IPS-18c (cell line): ENCODE measurements around the gene C14orf180.

Source experiments
- H3K4me3 ChIP-seq: 2 replicates; pipeline ENCODE4 v1.7.0; 2013; ENCODE audit warnings: low read depth, mild to moderate bottlenecking, low read length, moderate library complexity; ENCODE audit not compliant: insufficient read depth
- H3K9me3 ChIP-seq: one replicate; pipeline ENCODE4 v1.6.1; 2013; ENCODE audit warnings: mild to moderate bottlenecking, low read length, moderate library complexity; ENCODE audit not compliant: control insufficient read depth, insufficient read depth

C14orf180 gene

DNA sequence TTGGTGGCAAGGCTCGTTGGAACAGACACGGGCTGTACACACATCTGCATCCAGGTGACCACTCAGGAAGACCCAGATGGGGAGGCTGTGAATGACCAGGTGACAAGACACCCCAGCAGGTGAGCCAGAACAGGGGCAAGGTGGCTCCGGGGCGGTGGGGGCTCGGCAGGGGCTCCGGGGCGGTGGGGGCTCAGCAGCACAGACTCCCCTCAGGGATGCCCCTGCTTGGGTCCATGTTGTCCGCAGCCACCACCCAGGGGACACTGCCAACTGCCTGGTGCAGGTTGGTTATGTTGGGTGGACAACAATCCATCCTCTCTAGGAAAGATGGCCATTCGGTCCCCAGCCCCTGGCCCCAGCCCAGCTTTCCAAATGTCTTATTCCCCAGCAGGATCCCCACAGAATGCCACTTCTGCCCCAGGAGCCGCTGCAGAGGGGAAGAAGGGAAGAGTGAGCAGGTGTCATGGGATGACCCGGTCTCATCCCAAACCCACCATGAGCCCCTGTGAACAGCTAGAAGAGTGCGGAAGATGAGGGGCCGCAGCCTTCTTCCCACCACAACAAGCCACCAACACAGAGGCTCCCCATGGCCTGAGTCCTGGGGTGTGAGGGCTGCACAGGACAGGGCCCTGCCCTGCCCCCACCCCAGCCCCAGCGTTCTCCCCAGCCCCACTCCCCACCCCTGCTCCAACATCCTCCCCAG, 31.4 kb upstream of the C14orf180 start:
- Histone ChIP-seq H3K9me3 (no peaks in the 10 kb centered on the region), H3K4me3 (no peak overlapping the region)

DNA sequence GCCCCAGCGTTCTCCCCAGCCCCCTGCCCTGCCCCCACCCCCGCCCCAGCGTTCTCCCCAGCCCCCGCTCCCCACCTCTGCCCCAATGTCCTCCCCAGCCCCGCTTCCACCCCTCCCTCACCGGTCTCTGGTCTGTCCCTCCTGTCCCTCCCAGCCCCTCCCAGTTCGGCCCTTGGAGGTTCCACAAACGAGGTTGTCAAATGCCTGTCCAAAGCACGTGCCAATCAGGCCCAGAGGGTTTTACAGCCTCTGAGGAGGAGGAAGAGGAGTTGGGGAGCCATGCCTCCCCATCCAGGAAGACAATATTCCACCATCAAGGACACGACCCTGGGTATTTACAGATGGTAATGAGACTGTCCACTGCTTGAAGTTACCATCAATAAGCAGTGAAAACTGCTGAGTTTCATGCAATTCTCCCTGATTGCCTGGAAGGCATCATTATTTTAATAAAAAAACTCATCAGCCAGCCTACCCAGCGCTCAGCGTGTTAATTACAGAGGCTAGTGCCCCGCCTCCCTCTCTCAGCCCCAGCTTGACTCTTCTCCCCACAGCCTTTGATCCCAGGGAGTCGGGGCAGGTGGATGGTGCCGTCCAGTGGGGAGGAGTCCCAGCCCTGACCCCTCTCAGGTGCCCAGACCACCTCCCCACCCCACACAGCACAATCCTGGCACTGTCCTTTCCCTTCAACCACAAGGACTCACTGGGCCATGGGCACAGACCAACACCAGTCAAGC, 30.6 kb upstream of the C14orf180 start:
- Histone ChIP-seq H3K4me3 (no peak overlapping the region), H3K9me3 (no peaks in the 10 kb centered on the region)

DNA sequence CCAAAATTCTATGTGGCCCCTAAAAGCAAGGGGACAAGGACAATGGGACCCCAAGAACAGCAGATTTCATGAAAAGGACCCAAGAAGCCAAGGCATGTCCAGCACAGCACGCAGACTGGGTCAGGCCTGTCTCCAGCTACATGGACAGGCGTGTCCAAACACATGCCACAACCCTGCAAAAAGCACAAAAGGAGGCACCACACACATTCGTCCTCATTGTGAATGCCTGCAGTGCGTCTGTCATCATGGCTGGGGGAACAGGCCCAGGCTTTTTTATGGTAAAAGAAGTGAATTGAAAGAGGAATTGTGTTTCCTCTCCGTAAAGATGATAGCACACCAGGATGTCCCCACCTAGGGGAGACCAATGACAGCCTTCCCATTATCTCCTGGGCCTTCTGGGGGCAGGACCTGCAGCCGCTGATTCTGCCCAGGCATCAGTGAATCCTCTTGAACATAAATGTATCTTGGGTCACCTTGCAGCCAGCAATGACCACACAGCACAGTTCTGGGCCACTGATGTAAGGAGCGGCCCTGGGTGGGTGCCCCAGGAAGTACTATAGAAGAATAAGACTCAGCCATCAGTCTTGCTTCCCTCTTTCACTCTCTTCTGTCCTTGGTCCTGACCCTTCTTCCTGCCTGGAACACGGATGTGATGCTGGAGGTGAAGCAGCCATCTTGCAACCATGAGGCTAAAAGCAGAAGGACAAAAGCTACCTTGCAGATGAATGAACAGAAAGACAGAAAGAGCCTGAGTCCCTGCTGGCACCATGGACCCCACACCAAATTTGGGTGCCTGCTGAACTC, 29.8 kb upstream of the C14orf180 start:
- H3K9me3 ChIP-seq, result no peaks in the 10 kb centered on the region
- no peak overlapping the region for H3K4me3 ChIP-seq

DNA sequence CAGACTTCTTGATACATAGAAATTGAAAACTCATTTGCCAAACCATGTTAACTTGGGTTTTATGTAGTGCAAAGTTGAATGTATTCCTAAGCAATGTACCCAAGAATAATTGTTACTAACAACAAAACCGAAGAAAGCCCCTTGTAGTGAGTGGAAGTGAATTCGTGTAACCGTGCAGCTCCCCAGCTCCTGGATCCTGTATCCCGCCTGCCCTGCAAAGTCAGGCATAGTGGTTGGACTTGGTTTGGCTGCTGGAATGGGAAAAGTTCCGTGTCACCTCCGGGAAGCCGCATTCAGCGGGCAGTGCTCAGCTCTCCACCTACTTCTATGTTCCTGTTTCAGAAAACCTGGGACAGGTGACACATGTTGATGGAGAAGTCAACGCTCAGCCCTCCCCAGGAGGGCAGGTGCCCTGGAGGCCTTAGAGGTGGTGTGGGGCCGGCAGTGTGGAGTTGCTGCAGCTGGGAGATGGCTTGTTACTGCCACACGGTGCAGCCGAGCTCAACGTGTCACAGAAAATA, 29.2 kb upstream of the C14orf180 start:
- H3K9me3 ChIP-seq, result no peaks in the 10 kb centered on the region
- no peak overlapping the region for H3K4me3 ChIP-seq

DNA sequence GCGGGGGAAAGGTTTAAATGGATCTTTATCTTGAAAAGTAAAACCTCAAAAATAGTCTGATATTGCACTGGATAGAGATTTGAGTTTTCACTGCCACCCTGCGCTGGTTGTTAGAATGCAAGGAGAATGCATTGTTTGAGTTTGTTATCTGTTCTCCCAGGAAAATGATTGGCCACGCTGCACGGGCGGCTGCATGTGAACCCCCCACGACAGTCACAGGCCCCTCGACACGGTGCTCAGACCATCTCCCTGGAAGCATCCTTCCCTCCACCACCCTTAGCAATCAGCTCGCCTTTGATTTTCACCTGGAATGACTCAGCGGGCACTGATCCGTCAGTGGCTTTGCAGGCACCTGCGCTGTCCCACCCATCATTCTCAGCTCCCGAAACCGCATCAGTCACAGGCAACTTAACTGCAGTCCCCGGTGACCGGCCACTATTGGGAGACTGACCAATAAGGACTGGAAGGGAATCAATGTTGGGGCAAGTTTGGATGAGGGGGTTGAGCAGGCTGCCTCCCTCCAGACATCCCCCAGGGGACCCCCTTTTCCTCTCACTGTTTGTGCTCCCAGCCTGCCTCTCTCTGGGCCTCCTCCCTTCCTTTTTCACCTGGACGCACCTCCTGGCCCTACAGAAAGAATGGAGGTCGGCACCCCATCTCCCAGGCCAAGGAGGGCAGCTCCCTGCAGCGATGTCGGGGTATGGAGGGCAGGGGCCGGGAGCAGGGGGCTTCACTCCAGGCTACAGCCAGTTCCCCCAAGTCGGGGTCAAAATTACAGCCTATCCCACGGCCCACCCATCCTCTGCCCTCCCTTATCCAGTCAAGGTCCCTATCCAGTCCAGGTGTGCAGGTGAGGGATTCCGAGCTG, 28.5 kb upstream of the C14orf180 start:
- Histone ChIP-seq H3K9me3 (no peaks in the 10 kb centered on the region), H3K4me3 (no peak overlapping the region)

DNA sequence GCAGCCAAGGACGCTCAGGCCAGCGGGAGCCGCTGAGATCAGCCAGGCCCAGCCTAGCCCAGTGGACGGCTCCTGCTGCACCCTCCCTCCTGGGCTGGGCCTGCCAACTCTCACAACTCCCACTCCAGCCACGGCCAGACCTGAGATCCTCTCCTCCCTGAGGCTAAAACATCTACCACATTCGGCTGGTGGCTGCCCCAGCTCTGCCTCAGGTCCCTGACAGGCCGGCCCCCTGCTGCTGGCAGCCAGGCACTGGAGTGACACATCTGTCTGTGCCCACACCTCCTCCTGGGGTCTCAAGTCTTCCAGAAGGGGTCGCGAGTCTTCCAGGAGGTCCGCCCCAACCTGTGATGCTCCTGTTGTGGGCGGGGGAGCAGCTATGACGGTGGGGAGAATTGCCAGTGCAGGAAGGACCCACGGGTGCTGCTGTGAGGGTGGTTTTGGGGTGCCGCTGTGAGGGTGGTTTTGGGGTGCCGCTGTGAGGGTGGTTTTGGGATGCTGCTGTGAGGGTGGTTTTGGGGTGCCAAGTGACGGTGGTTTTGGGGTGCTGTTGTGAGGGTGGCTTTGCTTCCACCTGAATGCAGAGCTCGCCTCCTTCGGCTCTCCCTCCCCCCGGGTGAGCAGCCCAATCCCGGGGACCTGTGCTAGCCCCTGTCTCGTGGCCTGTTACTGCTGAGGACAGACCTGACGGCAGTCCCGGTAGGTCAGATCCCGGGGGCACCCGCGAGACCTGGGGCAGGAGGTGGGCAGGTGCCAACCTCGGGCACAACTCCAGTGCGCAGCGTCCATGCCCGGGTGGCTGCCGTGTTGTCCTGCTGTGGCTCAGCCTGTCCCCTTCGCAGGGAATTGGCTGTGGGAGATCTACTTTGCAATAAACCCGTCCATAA, 27.5 kb upstream of the C14orf180 start:
- no peak overlapping the region for H3K4me3 ChIP-seq
- no peaks in the 10 kb centered on the region for H3K9me3 ChIP-seq

DNA sequence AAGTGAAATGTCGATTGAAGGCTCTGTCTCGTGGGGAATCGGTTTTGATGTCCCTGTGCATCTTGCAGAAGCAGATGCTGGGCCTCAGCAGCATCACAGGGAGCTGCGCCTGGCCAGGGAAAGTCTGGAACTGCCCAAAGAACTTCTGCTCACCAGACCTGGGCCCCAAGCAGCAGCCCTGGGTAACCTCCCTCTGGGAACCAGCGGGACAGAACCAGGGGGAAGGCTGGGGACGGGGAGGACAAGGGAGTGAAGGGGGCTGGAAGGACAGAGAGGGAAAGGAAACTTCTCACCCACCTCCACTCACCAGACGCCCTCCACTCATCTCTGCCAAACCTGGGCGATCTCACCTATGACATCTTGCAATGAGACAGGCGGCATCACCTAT, 26.8 kb upstream of the C14orf180 start:
- no peaks in the 10 kb centered on the region for H3K9me3 ChIP-seq
- no peak overlapping the region for H3K4me3 ChIP-seq

DNA sequence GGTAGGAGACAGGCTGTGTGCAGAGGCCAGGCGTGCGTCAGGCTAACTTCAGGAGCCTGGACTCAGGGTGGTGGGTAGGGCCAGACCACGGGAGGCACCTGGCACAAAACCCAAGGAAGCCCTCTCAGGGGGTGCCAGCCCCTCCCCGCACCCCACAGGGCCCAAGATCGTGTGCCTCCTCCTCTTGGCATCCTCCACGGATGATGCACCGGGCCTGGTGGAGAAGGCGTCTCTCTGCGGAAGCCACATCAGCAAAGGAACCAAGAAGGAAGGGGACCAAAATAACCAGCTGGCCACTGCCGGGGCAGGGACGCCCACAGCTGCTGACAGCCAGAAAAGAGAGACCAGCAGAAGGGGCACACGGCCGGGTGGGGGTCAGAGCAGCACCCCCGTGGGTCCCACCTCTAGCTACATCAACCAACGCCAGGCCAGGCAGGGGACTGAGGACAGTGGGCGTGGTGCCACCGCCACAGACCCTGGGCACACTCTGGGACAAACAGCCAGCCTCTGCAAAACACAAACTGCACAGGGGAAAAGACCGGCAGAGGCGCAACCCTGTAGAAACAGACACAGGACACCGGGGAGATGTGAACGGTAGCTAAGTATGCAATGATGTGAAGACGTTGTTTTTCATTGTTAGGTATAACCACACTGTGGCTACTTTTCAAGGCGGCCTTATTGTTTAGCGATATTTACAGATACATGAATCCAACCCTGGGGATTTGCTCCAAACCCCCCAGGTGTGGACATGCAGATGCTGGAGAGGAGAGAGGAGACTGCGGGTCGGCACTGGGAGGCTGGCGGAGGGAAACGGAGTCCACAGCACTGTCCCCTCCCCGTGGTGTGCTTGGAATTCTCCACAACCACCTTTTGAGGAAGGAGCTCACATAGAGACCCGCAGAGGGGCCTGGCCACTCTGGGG, 26.1 kb upstream of the C14orf180 start:
- H3K4me3 ChIP-seq, result no peak overlapping the region

DNA sequence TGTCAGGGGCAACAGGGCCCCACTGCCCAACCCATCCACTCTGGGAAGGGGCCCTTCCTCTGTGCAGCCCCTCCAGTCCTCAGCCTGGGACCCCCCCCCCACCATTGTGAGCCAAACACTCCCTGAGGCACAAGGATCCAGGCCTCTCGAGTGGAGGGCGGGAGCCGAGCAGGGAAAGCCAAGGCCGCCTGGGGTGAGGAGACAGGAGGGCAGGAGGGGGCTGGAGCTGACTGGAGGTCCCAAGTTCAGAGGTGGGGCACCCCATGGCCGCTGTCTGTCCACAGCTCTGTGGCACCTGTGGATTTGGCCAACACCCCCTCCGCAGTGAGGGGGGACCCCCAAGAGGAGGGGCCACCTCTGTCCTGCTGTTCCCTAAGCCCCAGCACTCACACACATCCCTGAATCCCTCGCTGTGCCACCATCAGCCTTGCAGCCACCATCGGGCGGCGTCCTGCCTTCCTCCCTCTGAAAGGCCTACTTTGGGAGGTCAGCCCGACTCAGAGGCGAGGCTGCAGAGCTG, 25.4 kb upstream of the C14orf180 start:
- H3K9me3 ChIP-seq, result no peaks in the 10 kb centered on the region
- no peak overlapping the region for H3K4me3 ChIP-seq

More for the DNA sequence above, 26.1 kb upstream of the C14orf180 start:
- H3K9me3 ChIP-seq, result no peaks in the 10 kb centered on the region

DNA sequence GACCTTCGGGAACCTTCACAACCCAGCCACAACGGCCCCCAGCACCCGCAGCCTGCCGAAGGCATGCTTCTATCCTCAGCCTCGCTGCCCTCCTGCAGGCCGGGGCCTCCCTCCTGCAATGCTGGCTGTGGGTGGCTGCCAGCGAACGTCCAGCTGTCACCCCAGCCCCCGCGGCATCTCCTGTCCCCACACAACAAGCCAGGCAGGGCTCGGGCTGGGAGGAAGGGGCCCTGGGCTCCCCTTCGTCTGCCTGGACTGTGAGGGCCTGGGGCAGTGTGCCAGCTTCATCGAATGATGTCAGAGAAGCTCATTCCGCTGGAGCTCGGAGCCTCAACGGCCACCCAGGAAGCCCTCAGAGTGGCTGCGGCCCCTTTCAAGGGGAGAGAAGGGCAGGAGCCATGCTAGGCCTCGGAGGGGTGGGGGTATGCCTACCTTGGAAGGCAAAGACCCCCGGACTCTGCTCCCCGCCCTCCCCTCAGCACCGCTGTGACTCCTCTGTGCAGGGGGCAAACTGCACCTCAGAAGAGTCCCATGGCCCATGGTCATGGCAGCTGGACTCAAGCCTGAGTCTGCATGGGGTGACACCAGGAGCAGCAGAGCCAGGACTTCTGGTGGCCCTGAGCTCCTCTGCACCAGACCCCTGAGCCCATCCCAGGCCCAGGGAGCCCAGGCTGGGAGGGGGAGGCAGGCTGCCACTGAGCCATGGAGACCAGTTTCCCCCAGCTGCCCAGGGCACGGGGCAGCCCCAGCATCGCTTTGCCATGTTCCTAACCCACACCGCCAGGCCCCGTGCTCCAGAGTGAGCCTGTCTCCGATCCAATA, 24.7 kb upstream of the C14orf180 start:
- no peaks in the 10 kb centered on the region for H3K9me3 ChIP-seq
- no peak overlapping the region for H3K4me3 ChIP-seq

DNA sequence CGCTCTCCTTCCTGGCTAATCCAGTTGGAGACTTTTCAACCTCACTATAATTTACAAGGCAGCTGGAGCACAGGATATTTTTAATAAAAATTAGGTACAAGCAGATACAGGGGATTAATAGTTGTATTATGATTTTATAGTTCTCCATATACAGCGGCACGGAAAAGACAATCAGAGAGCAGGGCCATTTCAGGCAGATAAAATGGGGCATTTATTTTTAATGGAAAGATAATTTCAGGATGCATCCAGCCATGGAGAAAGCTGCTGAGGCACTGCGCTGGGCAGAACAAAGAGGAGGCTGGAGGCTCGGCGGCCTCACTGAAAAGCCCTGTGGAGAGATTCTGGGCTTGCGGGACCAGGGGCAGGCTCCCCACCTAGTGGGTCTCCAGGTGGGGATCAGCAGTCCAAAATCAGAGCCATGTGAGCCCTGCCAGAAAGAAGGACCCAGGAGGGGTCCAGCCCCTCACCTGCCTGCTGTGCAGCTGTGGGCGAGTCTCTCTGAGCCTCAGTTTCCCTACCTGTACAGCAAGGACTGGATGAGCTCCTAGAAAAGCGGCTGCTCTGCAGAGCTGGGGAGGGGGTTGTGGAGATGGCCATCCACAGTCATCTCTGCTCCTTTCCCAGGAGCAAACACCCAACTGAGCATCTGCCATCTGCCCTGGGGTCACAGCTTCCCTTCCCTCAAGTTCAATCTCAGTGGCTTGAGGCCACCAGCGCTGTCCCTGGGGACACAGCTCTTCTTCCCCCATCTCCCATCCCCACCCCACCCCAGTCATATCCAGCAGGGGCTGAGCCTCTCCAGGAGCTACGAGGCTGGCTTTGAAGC, 23.9 kb upstream of the C14orf180 start:
- Histone ChIP-seq H3K4me3 (no peak overlapping the region), H3K9me3 (no peaks in the 10 kb centered on the region)

DNA sequence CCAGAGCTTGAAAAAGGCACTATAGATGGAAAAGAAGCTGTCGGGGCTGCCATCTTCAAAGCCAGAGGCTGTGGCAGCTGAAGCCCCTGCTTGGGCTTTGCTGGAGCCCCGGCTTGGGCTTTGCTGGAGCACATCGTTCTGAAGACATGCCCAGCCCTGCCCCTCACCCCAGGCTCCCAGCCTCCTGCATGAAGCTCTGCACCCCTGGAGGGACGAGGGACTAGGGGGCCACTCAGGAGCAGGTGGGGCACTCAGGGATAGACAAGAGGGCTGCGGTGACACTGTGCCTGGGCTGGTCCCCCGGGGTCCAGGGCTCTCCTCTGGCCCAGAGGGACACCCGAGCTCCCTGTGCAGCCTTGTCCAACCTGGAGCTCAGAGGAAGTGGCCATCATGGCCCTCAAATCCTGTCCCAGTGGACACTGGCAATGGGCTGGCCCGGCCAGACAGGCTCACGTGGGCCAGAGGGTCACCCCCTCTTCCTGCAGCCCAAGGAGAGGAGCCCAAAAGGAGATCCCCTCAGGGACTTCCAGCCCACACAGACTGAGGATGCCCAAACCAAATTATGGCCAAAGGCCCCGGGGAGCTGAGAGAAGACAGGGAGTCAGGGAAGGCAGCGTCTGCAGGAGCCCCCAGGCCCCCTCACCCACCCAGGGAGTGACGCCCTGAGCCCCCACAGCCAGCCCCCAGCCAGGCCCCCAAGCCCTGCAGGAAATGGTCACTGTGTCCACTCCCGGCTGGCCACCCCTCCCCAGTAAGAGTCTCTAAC, 23.1 kb upstream of the C14orf180 start:
- Histone ChIP-seq H3K9me3 (no peaks in the 10 kb centered on the region), H3K4me3 (no peak overlapping the region)

DNA sequence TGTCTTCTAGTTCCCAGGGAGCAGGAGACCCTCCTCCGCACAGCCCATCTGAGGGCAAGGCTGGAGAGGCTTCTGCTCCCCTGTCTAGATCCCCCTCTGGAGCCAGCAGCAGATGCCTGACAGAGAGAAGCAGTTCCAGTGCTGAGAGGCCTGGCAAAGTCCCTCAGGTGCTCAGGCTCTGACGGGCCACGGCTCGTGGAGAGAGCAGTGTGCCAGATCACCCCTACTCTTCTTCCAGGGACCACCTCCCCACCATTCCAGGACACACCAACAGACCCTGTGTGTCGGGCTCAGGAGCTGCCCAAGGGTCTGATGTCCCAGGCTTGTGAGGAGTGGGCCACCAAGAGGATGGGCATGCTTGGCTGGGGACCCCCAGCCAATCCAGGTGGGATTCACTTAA, 22.5 kb upstream of the C14orf180 start:
- Histone ChIP-seq H3K9me3 (no peaks in the 10 kb centered on the region), H3K4me3 (no peak overlapping the region)
